Hepatocyte (in vitro differentiated cells): ENCODE measurements around the gene MIPOL1. TPM values are rescaled to one million over a fixed set of nuclear protein-coding genes. Genes with fewer than 3 reads are reported as not detected.

Source experiments
- DNase-seq: peaks from one replicate; pipeline ENCODE4 v3.0.0-alpha.2; 2016; ENCODE audit warnings: low spot score
- H2AFZ ChIP-seq: fragments of 200-600 bp; sonication (generic); 2 replicates; pipeline ENCODE4 v1.6.0; 2016; ENCODE audit warnings: antibody characterized with exemption, mild to moderate bottlenecking
- H3K27ac ChIP-seq: fragments of 200-600 bp; sonication (generic); 2 replicates; pipeline ENCODE4 v1.5.1; 2016; ENCODE audit warnings: mild to moderate bottlenecking
- H3K27me3 ChIP-seq: fragments of 200-600 bp; sonication (generic); 2 replicates; pipeline ENCODE4 v1.6.1; 2016
- H3K36me3 ChIP-seq: fragments of 200-600 bp; sonication (generic); replicated peaks from 2 replicates; pipeline ENCODE4 v1.5.1; 2016; ENCODE audit warnings: low read depth; ENCODE audit not compliant: insufficient read depth
- H3K4me1 ChIP-seq: fragments of 200-600 bp; sonication (generic); 2 replicates; pipeline ENCODE4 v1.5.1; 2016; ENCODE audit warnings: mild to moderate bottlenecking, moderate library complexity; ENCODE audit not compliant: insufficient read depth
- H3K4me2 ChIP-seq: fragments of 200-600 bp; sonication (generic); 2 replicates; pipeline ENCODE4 v1.6.0; 2016
- H3K4me3 ChIP-seq: fragments of 200-600 bp; sonication (generic); 2 replicates; pipeline ENCODE4 v1.5.1; 2016; ENCODE audit warnings: mild to moderate bottlenecking
- H3K79me2 ChIP-seq: fragments of 200-600 bp; sonication (generic); 2 replicates; pipeline ENCODE4 v1.6.0; 2017; ENCODE audit warnings: mild to moderate bottlenecking
- H3K9me2 ChIP-seq: fragments of 200-600 bp; sonication (generic); replicated peaks from 2 replicates; pipeline ENCODE4 v1.6.0; 2017; ENCODE audit warnings: mild to moderate bottlenecking; ENCODE audit not compliant: insufficient read depth
- H3K9me3 ChIP-seq: fragments of 200-600 bp; sonication (generic); 2 replicates; pipeline ENCODE4 v1.5.1; 2016; ENCODE audit warnings: low read depth, mild to moderate bottlenecking
- H4K20me1 ChIP-seq: fragments of 200-600 bp; sonication (generic); 2 replicates; pipeline ENCODE4 v1.6.0; 2016; ENCODE audit warnings: mild to moderate bottlenecking; ENCODE audit not compliant: insufficient read depth, poor library complexity, severe bottlenecking
- CTCF ChIP-seq: fragments of 200-600 bp; sonication (generic); IDR thresholded peaks from 2 replicates; pipeline ENCODE4 v1.5.1; 2016; ENCODE audit warnings: antibody characterized with exemption, mild to moderate bottlenecking; ENCODE audit not compliant: poor library complexity
- EZH2 ChIP-seq: fragments of 200-600 bp; sonication (generic); IDR thresholded peaks from 2 replicates; pipeline ENCODE4 v1.6.1; 2016; ENCODE audit warnings: antibody characterized with exemption, mild to moderate bottlenecking, borderline replicate concordance
- EZH2phosphoT487 ChIP-seq: fragments of 200-600 bp; sonication (generic); IDR thresholded peaks from one replicate; pipeline ENCODE4 v1.6.1; 2018; ENCODE audit warnings: antibody characterized with exemption, mild to moderate bottlenecking, low read depth, moderate library complexity; ENCODE audit not compliant: unreplicated experiment, severe bottlenecking
- WGBS: methylation state at CpG from one replicate; pipeline ENCODE4 v1.1.6; 2016; ENCODE audit warnings: low lambda C conversion rate; ENCODE audit errors: missing lambda C conversion rate; 5-methylcytosine and 5-hydroxymethylcytosine counted together
- polyA plus RNA-seq: library from polyadenylated mRNA; unstranded; fragments of >200 nt; fragmentation: Nextera tagmentation; extraction: Ambion mirVana; gene quantifications from 2 replicates; pipeline ENCODE4 v1.2.1, GENCODE V29; 2016
- total RNA-seq: library from RNA; depleted of rRNA; stranded (reverse); fragments of >200 nt; gene quantifications from 2 replicates; pipeline ENCODE4 v1.2.3, GENCODE V29; 2014

Gene MIPOL1
- total and polyA plus RNA-seq, 2 experiments from 2014 or later = 2.6 to 16.6 TPM

- TF ChIP-seq EZH2phosphoT487 (peak; percentile 72), CTCF (no peak), EZH2 (peak; percentile 50)
- peaks cover 55% of the 10 kb centered on the region for H3K79me2 ChIP-seq
- 5% methylated on average over 48 of the region's 58 CpGs for WGBS
These were observed 394.3 kb downstream of the MIPOL1 start for GRCh38 chr14:37591941-37592481.

GRCh38 chr14:37592482-37593408, 395.0 kb downstream of the MIPOL1 start:
- Histone ChIP-seq H3K4me2 (peak overlapping the region; percentile 87), H2AFZ (no peak overlapping the region), H3K4me1 (peaks cover 1% of the 10 kb centered on the region), H4K20me1 (no peaks in the 10 kb centered on the region), H3K9me2 (no peaks in the 10 kb centered on the region), H3K79me2 (peaks cover 56% of the 10 kb centered on the region), H3K9me3 (no peaks in the 10 kb centered on the region), H3K4me3 (peak overlapping the region; percentile 54), H3K36me3 (no peaks in the 10 kb centered on the region), H3K27me3 (peaks cover 62% of the 10 kb centered on the region), H3K27ac (peak overlapping the region; percentile 95)
- peak; percentile 53 for DNase-seq
- 5% methylated on average over 42 of the region's 42 CpGs for WGBS
- TF ChIP-seq CTCF (no peak), EZH2 (peak; percentile 76), EZH2phosphoT487 (peak; percentile 36)

More at GRCh38 chr14:37591941-37592481, 394.3 kb downstream of the MIPOL1 start:
- Histone ChIP-seq H3K27ac (peak overlapping the region; percentile 95), H4K20me1 (no peaks in the 10 kb centered on the region), H3K36me3 (no peaks in the 10 kb centered on the region), H3K4me2 (peak overlapping the region; percentile 87), H3K4me3 (peak overlapping the region; percentile 54), H3K4me1 (no peaks in the 10 kb centered on the region), H3K9me2 (no peaks in the 10 kb centered on the region), H3K27me3 (peaks cover 64% of the 10 kb centered on the region), H2AFZ (no peak overlapping the region), H3K9me3 (no peaks in the 10 kb centered on the region)
- peak; percentile 41 for DNase-seq

- Histone ChIP-seq H3K79me2 (peaks cover 57% of the 10 kb centered on the region), H2AFZ (no peak overlapping the region), H3K27ac (peak overlapping the region; percentile 95)
These were observed 395.9 kb downstream of the MIPOL1 start for GRCh38 chr14:37593511-37594237.

More at GRCh38 chr14:37593511-37594237, 395.9 kb downstream of the MIPOL1 start:
- H3K36me3 ChIP-seq = no peaks in the 10 kb centered on the region
- WGBS = 18% methylated on average over 14 of the region's 14 CpGs
- no peaks in the 10 kb centered on the region for H3K9me3 ChIP-seq
- no peaks in the 10 kb centered on the region for H3K9me2 ChIP-seq
- peaks cover 6% of the 10 kb centered on the region for H3K4me1 ChIP-seq
- no peaks in the 10 kb centered on the region for H4K20me1 ChIP-seq
- no peak for DNase-seq
- H3K27me3 ChIP-seq = peaks cover 58% of the 10 kb centered on the region
- peak overlapping the region; percentile 87 for H3K4me2 ChIP-seq
- peak overlapping the region; percentile 54 for H3K4me3 ChIP-seq
- TF ChIP-seq EZH2phosphoT487 = peak; percentile 87
- TF ChIP-seq EZH2 = no peak
- no peak for TF ChIP-seq CTCF
